Heart right ventricle (tissue), 16 donors: ENCODE data around the gene SPAAR. TPM values are rescaled to one million over a fixed set of nuclear protein-coding genes. Genes with fewer than 3 reads are reported as not detected.

ENCODE experiments used
- ATAC-seq, 8 donors: fragments of 200-7000 bp; cut with Tn5 transposase; one replicate each; pipeline ENCODE4 v1.9.1; 2020; ENCODE audit warnings: mild to moderate bottlenecking in 8 of 8, moderate library complexity in 8 of 8, moderate number of reproducible peaks in 1 of 8
- DNase-seq, 2 donors: peaks; one replicate each; pipeline ENCODE4 v3.0.0-alpha.2; 2020
- H3K27ac ChIP-seq, 10 donors: fragments of 200-600 bp; sonication (generic) in 2 of 10; one replicate each; pipeline versions ENCODE4 v1.5.0 to v1.8.0; 2020 to 2022; ENCODE audit warnings: mild to moderate bottlenecking in 3 of 10
- H3K27me3 ChIP-seq, 7 donors: fragments of 200-600 bp; one replicate each; pipeline ENCODE4 v1.8.0; 2021 to 2022; ENCODE audit warnings: mild to moderate bottlenecking in 2 of 7
- H3K36me3 ChIP-seq, 9 donors: fragments of 200-600 bp; sonication (generic) in 1 of 9; one replicate each; pipeline versions ENCODE4 v1.5.0 to v1.8.0; 2020 to 2022; ENCODE audit warnings: mild to moderate bottlenecking in 2 of 9
- H3K4me1 ChIP-seq, 9 donors: fragments of 200-600 bp; sonication (generic) in 1 of 9; one replicate each; pipeline versions ENCODE4 v1.5.0 to v1.8.0; 2020 to 2022; ENCODE audit warnings: mild to moderate bottlenecking in 4 of 9
- H3K4me3 ChIP-seq, 10 donors: fragments of 200-600 bp; sonication (generic) in 2 of 10; one replicate each; pipeline versions ENCODE4 v1.5.0 to v1.8.0; 2020 to 2022; ENCODE audit warnings: mild to moderate bottlenecking in 7 of 10, moderate library complexity in 2 of 10
- H3K9me3 ChIP-seq, 11 donors: fragments of 200-600 bp in 10 of 11; sonication (generic) in 2 of 11; one replicate each; pipeline versions ENCODE4 v1.5.0 to v1.8.0; 2013 to 2022; ENCODE audit warnings: mild to moderate bottlenecking in 2 of 11, control low read depth in 1 of 11, moderate library complexity in 1 of 11
- CTCF ChIP-seq, 9 donors: fragments of 200-600 bp; sonication (generic) in 2 of 9; IDR thresholded peaks; one replicate each; pipeline versions ENCODE4 v1.5.0 to v1.8.0; 2021 to 2022; ENCODE audit warnings: antibody characterized with exemption in 9 of 9, mild to moderate bottlenecking in 5 of 9, moderate library complexity in 1 of 9
- WGBS, 2 donors: extraction: QIAGEN DNeasy Blood & Tissue Kit; methylation state at CpG; one replicate each; pipeline ENCODE4 v1.1.7; 2013; ENCODE audit warnings: inconsistent platforms in 1 of 2; 5-methylcytosine and 5-hydroxymethylcytosine counted together
- intact Hi-C, 10 donors: fragments of 100-400 bp; cut with DNase I; formaldehyde crosslinking; loops; one replicate each; pipeline versions ENCODE4 v1.11.1 to v1.14.2; 2022
- polyA plus RNA-seq, 2 donors: library from polyadenylated mRNA; stranded (reverse); fragments of 200-250 nt; gene quantifications; one replicate each; pipeline ENCODE4 v1.2.3, GENCODE V29; 2013
- total RNA-seq, 10 donors: library from RNA; stranded (reverse); fragmentation: NEBNext Ultra II Directional in 3 of 10; extraction: Animal tissue kit (Norgen Biotek cat#: 25700) in 3 of 10; gene quantifications; one replicate each; pipeline versions ENCODE4 v1.2.1 to v1.2.4, GENCODE V29; 2021 to 2023
- donor health status: Arrhythmogenic right ventricular cardiomyopathy.
- donor health status: ischemic (EF 13 %, LVEDD 7.1; RV severe dilation, severe dysfunction).
- donor health status: healthy with polysubstance abuse.
- donor health status: DM: no; HTN: yes; CAD: no.
- donor health status: DM: no; HTN: no; CAD: no.
- donor health status: ischemic (EF 25% LVEDD 6.9; RV normal size, moderate dysfunction).
- donor health status: ischemic (EF 25% LVEDD 5.7; RV mildly dilated, moderate dysfunction).
- donor health status: healthy.
- donor health status: DM: yes; HTN: yes; CAD: no.
- donor health status: Ischemic cardiomyopathy.
- donor health status: ischemic (EF 35%, LVEDD 5.7; RV mildly dilated, moderate dysfunction).
- donor health status: nonischemic (EF 11% LVEDD 7.7; RV severe dilation, severe dysfunction).
- donor health status: DM: yes; HTN: yes; CAD: no.
- donor health status: PGD.
- donor health status: ischemic (EF 29% LVEDD 5.4; RV normal size, mild dysfunction).
- donor health status: nonischemic (EF 23%, LVEDD 6.1; RV moderate dilation, normal function).

Gene SPAAR
- total and polyA plus RNA-seq, 12 donors: 2.8 to 20.8 (median 5.6) TPM

GRCh38 chr9:35935755-35936509 is 26.6 kb downstream of the SPAAR start:
- Histone ChIP-seq H3K27me3 (no peaks in the 10 kb centered on the region), H3K27ac (peak overlapping the region in 1 of 10 donors; percentile 12), H3K36me3 (no peaks in the 10 kb centered on the region), H3K4me3 (no peak overlapping the region), H3K9me3 (no peaks in the 10 kb centered on the region), H3K4me1 (peaks cover 0 to 13% (median 0%) of the 10 kb centered on the region in 9 donors)
- 60 to 63% methylated on average over 7 of the region's 7 CpGs for WGBS, 2 donors
- no peak for ATAC-seq
- DNase-seq: no peak
- intact Hi-C loops: no loop called here
- TF ChIP-seq CTCF (IDR thresholded peaks at IDR 0.05): no peak

- no peak for DNase-seq
- Histone ChIP-seq H3K4me3 (no peak overlapping the region), H3K27ac (peak overlapping the region in 1 of 10 donors; percentile 25), H3K27me3 (no peaks in the 10 kb centered on the region), H3K36me3 (peaks cover 0 to 1% (median 0%) of the 10 kb centered on the region in 9 donors), H3K4me1 (peaks cover 0 to 13% (median 0%) of the 10 kb centered on the region in 9 donors), H3K9me3 (no peaks in the 10 kb centered on the region)
- intact Hi-C loops: no loop called here
- WGBS, 2 donors: 65 to 98% methylated on average over 2 of the region's 2 CpGs
- TF ChIP-seq CTCF (IDR thresholded peaks at IDR 0.05): no peak
- ATAC-seq: no peak
Measured at GRCh38 chr9:35937227-35937626, 27.9 kb downstream of the SPAAR start.

- DNase-seq (no peak), ATAC-seq (no peak)
- H3K27me3 ChIP-seq: no peaks in the 10 kb centered on the region
- peaks cover 0 to 7% (median 0%) of the 10 kb centered on the region in 9 donors for H3K36me3 ChIP-seq
- H3K27ac ChIP-seq: no peak overlapping the region
- no peak overlapping the region for H3K4me3 ChIP-seq
- WGBS, 2 donors: 89% methylated on average over 10 of the region's 10 CpGs
- intact Hi-C loops: no loop called here
- peaks cover 0 to 13% (median 0%) of the 10 kb centered on the region in 9 donors for H3K4me1 ChIP-seq
- TF ChIP-seq CTCF (IDR thresholded peaks at IDR 0.05): no peak
- H3K9me3 ChIP-seq: no peaks in the 10 kb centered on the region
Measured at GRCh38 chr9:35938474-35939356, 29.4 kb downstream of the SPAAR start.

- H3K36me3 ChIP-seq: peaks cover 0 to 7% (median 0%) of the 10 kb centered on the region in 9 donors
- DNase-seq (no peak), ATAC-seq (no peak)
- H3K27me3 ChIP-seq: no peaks in the 10 kb centered on the region
- peaks cover 0 to 21% (median 3%) of the 10 kb centered on the region in 9 donors for H3K4me1 ChIP-seq
- H3K9me3 ChIP-seq: no peaks in the 10 kb centered on the region
- TF ChIP-seq CTCF (IDR thresholded peaks at IDR 0.05): no peak
- intact Hi-C loops: loop anchor here in 1 of 10 donors (5.0 kb wide), 1 partner anchor 37 kb away; no protein-coding TSS in a partner anchor
- no peak overlapping the region for H3K27ac ChIP-seq
- H3K4me3 ChIP-seq: no peak overlapping the region
- 94 to 95% methylated on average over 8 of the region's 8 CpGs for WGBS, 2 donors
Measured at GRCh38 chr9:35939679-35940250, 30.5 kb downstream of the SPAAR start.
